GM12878 (cell line): Measurements from ENCODE around the gene BLOC1S3. TPM values are rescaled to one million over a fixed set of nuclear protein-coding genes. Genes with fewer than 3 reads are reported as not detected.

Experiments used
- EZH2 ChIP-seq: IDR thresholded peaks from 2 replicates; pipeline ENCODE4 v1.6.1; 2012; ENCODE audit warnings: low read depth, mild to moderate bottlenecking, control low read depth, inconsistent platforms, low read length, borderline replicate concordance; ENCODE audit not compliant: control insufficient read depth
- FOXM1 ChIP-seq: IDR thresholded peaks from 2 replicates; pipeline ENCODE4 v1.6.1; 2012; ENCODE audit warnings: low read depth, mild to moderate bottlenecking, inconsistent platforms, low read length, moderate library complexity
- GATAD2B ChIP-seq: fragments of 450-650 bp; conservative IDR thresholded peaks from 2 replicates; pipeline ENCODE4 v1.6.1; 2017; ENCODE audit warnings: low read depth, mild to moderate bottlenecking, moderate library complexity
- HDAC2 ChIP-seq: fragments of 200-600 bp; sonication (generic); IDR thresholded peaks from 2 replicates; pipeline ENCODE4 v1.6.1; 2017
- IKZF1 ChIP-seq: fragments of 450-650 bp; conservative IDR thresholded peaks from 2 replicates; pipeline ENCODE4 v1.6.1; 2017; ENCODE audit warnings: antibody characterized with exemption, mild to moderate bottlenecking
- JUNB ChIP-seq: IDR thresholded peaks from 2 replicates; pipeline ENCODE4 v1.6.1; 2016; ENCODE audit warnings: antibody characterized with exemption, mild to moderate bottlenecking
- KAT2A ChIP-seq: conservative IDR thresholded peaks from 2 replicates; pipeline ENCODE4 v1.6.1; 2011; ENCODE audit warnings: low read depth, low read length; ENCODE audit not compliant: control insufficient read depth
- KLF5 ChIP-seq: fragments of 450-650 bp; IDR thresholded peaks from 2 replicates; pipeline ENCODE4 v1.6.1; 2014; ENCODE audit warnings: mild to moderate bottlenecking; ENCODE audit not compliant: partially characterized antibody
- MTA3 ChIP-seq: IDR thresholded peaks from 2 replicates; pipeline ENCODE4 v1.6.1; 2012; ENCODE audit warnings: low read length, inconsistent platforms, borderline replicate concordance
- NR2F1 ChIP-seq: fragments of 450-650 bp; conservative IDR thresholded peaks from 2 replicates; pipeline ENCODE4 v1.6.1; 2017; ENCODE audit warnings: mild to moderate bottlenecking
- NRF1 ChIP-seq: conservative IDR thresholded peaks from 2 replicates; pipeline ENCODE4 v1.6.1; 2011; ENCODE audit warnings: mild to moderate bottlenecking, low read depth, low read length, improper control_type of control experiment
- POLR2AphosphoS2 ChIP-seq: IDR thresholded peaks from 2 replicates; pipeline ENCODE4 v1.6.1; 2011; ENCODE audit warnings: low read depth, mild to moderate bottlenecking, low read length, improper control_type of control experiment, moderate library complexity
- POLR2AphosphoS5 ChIP-seq: IDR thresholded peaks from 2 replicates; pipeline ENCODE4 v1.6.1; 2011; ENCODE audit warnings: mild to moderate bottlenecking, low read length, inconsistent platforms
- RB1 ChIP-seq: fragments of 450-650 bp; formaldehyde crosslinking; IDR thresholded peaks from 2 replicates; pipeline ENCODE4 v1.6.1; 2017; ENCODE audit warnings: mild to moderate bottlenecking, borderline replicate concordance
- RFX5 ChIP-seq: IDR thresholded peaks from 2 replicates; pipeline ENCODE4 v1.6.1; 2011; ENCODE audit warnings: low read depth, low read length, improper control_type of control experiment
- SP1 ChIP-seq: IDR thresholded peaks from one replicate; pipeline ENCODE4 v1.6.1; 2011; ENCODE audit warnings: low read depth, low read length
- SUPT20H ChIP-seq: IDR thresholded peaks from 2 replicates; pipeline ENCODE4 v1.6.1; 2011; ENCODE audit warnings: low read depth, mild to moderate bottlenecking, low read length, moderate library complexity, borderline replicate concordance; ENCODE audit not compliant: control insufficient read depth
- TAF1 ChIP-seq: IDR thresholded peaks from 2 replicates; pipeline ENCODE4 v1.6.1; 2011; ENCODE audit warnings: mild to moderate bottlenecking, low read depth, low read length, borderline replicate concordance
- ZNF217 ChIP-seq: fragments of 450-650 bp; IDR thresholded peaks from 2 replicates; pipeline ENCODE4 v1.6.1; 2017; ENCODE audit warnings: antibody characterized with exemption, mild to moderate bottlenecking
- ZNF274 ChIP-seq: IDR thresholded peaks from one replicate; pipeline ENCODE4 v1.8.0; 2011; ENCODE audit not compliant: insufficient read length, insufficient read depth
- polyA plus RNA-seq, 11 experiments: library from polyadenylated mRNA; depleted of rRNA in 4 of 11; unstranded in 6 of 11; stranded (reverse) in 5 of 11; fragments of >200 nt; fragmentation: Nextera tagmentation in 4 of 11; fragmentation: Illumina TruSeq in 1 of 11; extraction: Ambion mirVana in 4 of 11; extraction: Trizol in 1 of 11; gene quantifications; 1 replicate in 1 of 11; 2 replicates in 10 of 11; pipeline versions ENCODE4 v1.2.1 to v1.2.3, GENCODE V29; 2011 to 2016; ENCODE audit warnings: inconsistent platforms in 2 of 11, missing spikeins in 2 of 11, low read depth in 1 of 11
- total RNA-seq, 4 experiments: library from RNA; depleted of rRNA in 3 of 4; stranded (reverse); fragments of >200 nt in 3 of 4; fragmentation: Illumina TruSeq in 1 of 4; extraction: Trizol in 1 of 4; gene quantifications; 2 replicates each; pipeline versions ENCODE4 v1.2.1 to v1.2.3, GENCODE V29; 2013 to 2021
- TF ChIP-seq, protein P1 (sequence below): fragments of 450-650 bp; IDR thresholded peaks from 2 replicates; pipeline ENCODE4 v1.6.1; 2017; ENCODE audit warnings: mild to moderate bottlenecking, moderate library complexity
- TF ChIP-seq, protein P2 (sequence below): IDR thresholded peaks from 2 replicates; pipeline ENCODE4 v1.6.1; 2012; ENCODE audit warnings: mild to moderate bottlenecking, low read depth, low read length
- TF ChIP-seq, protein P3 (sequence below): IDR thresholded peaks from 2 replicates; pipeline ENCODE4 v1.6.1; 2012; ENCODE audit warnings: low read depth, low read length, improper control_type of control experiment

BLOC1S3 gene
- total and polyA plus RNA-seq, 10 of the 15 experiments (the other 5 are each of a cell fraction or from before 2014, with no cell fraction given) = 3.6 to 18.3 (median 10.4) TPM

DNA sequence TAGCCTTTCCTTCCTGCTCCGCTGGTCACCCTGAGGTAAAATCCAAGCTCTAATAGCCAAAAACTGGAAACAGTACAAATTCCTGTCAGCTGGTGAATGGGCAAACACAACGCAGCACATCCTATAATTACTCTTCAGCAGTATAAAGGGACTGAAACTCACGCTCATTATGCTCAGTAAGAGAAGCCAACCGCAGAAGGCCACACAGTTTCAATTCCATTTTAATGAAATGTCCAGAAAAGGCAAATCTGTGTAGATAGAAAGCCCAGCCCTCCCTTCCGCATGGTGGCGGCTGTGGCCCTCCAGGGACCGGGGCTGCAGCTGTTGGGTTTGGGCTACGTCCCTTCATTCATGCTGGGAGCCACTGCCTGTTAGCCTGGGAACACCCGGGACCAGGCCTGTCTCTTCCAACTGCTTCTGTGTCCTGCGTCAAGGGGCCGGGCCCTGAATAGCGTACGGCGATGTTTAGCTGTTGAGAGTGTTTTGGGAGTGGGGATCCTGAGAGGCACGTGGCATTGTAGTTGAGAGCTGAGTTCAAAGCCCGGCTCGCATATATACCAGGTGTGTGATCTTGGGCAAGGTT, 41.3 kb upstream of the BLOC1S3 start (continued):
- TF ChIP-seq, protein P1, sequence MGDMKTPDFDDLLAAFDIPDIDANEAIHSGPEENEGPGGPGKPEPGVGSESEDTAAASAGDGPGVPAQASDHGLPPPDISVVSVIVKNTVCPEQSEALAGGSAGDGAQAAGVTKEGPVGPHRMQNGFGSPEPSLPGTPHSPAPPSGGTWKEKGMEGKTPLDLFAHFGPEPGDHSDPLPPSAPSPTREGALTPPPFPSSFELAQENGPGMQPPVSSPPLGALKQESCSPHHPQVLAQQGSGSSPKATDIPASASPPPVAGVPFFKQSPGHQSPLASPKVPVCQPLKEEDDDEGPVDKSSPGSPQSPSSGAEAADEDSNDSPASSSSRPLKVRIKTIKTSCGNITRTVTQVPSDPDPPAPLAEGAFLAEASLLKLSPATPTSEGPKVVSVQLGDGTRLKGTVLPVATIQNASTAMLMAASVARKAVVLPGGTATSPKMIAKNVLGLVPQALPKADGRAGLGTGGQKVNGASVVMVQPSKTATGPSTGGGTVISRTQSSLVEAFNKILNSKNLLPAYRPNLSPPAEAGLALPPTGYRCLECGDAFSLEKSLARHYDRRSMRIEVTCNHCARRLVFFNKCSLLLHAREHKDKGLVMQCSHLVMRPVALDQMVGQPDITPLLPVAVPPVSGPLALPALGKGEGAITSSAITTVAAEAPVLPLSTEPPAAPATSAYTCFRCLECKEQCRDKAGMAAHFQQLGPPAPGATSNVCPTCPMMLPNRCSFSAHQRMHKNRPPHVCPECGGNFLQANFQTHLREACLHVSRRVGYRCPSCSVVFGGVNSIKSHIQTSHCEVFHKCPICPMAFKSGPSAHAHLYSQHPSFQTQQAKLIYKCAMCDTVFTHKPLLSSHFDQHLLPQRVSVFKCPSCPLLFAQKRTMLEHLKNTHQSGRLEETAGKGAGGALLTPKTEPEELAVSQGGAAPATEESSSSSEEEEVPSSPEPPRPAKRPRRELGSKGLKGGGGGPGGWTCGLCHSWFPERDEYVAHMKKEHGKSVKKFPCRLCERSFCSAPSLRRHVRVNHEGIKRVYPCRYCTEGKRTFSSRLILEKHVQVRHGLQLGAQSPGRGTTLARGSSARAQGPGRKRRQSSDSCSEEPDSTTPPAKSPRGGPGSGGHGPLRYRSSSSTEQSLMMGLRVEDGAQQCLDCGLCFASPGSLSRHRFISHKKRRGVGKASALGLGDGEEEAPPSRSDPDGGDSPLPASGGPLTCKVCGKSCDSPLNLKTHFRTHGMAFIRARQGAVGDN = peak; percentile 77
- TF ChIP-seq EZH2 = no peak
- TF ChIP-seq KAT2A = no peak
- peak; percentile 35; the same call in 1 of the 2 replicates for TF ChIP-seq NR2F1
- TF ChIP-seq GATAD2B = peak; percentile 35
- TF ChIP-seq POLR2AphosphoS5 = no peak
- no peak for TF ChIP-seq ZNF217
- TF ChIP-seq, protein P2, sequence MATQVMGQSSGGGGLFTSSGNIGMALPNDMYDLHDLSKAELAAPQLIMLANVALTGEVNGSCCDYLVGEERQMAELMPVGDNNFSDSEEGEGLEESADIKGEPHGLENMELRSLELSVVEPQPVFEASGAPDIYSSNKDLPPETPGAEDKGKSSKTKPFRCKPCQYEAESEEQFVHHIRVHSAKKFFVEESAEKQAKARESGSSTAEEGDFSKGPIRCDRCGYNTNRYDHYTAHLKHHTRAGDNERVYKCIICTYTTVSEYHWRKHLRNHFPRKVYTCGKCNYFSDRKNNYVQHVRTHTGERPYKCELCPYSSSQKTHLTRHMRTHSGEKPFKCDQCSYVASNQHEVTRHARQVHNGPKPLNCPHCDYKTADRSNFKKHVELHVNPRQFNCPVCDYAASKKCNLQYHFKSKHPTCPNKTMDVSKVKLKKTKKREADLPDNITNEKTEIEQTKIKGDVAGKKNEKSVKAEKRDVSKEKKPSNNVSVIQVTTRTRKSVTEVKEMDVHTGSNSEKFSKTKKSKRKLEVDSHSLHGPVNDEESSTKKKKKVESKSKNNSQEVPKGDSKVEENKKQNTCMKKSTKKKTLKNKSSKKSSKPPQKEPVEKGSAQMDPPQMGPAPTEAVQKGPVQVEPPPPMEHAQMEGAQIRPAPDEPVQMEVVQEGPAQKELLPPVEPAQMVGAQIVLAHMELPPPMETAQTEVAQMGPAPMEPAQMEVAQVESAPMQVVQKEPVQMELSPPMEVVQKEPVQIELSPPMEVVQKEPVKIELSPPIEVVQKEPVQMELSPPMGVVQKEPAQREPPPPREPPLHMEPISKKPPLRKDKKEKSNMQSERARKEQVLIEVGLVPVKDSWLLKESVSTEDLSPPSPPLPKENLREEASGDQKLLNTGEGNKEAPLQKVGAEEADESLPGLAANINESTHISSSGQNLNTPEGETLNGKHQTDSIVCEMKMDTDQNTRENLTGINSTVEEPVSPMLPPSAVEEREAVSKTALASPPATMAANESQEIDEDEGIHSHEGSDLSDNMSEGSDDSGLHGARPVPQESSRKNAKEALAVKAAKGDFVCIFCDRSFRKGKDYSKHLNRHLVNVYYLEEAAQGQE = no peak
- TF ChIP-seq, protein P3, sequence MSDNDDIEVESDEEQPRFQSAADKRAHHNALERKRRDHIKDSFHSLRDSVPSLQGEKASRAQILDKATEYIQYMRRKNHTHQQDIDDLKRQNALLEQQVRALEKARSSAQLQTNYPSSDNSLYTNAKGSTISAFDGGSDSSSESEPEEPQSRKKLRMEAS = peak; percentile 61; the same call in 1 of the 2 replicates
- TF ChIP-seq RFX5 = no peak
- peak; percentile 93 for TF ChIP-seq IKZF1
- no peak; the same call in 1 of the 2 replicates for TF ChIP-seq MTA3
- TF ChIP-seq SUPT20H = no peak
- TF ChIP-seq ZNF274 = no peak
- no peak for TF ChIP-seq HDAC2
- TF ChIP-seq POLR2AphosphoS2 = 0 out of 2 replicates have a peak, but pooled peaks have one; percentile 23
- TF ChIP-seq NRF1 = no peak
- TF ChIP-seq KLF5 = no peak
- no peak for TF ChIP-seq TAF1
- TF ChIP-seq SP1 = peak; percentile 32
- peak; percentile 22; the same call in 1 of the 2 replicates for TF ChIP-seq RB1
- peak; percentile 53; the same call in 1 of the 2 replicates for TF ChIP-seq FOXM1
- no peak for TF ChIP-seq JUNB
